Measurements from ENCODE around the gene SLC4A3. TPM values are rescaled to one million over a fixed set of nuclear protein-coding genes. Genes with fewer than 3 reads are reported as not detected.

The SLC4A3 gene, protein sequence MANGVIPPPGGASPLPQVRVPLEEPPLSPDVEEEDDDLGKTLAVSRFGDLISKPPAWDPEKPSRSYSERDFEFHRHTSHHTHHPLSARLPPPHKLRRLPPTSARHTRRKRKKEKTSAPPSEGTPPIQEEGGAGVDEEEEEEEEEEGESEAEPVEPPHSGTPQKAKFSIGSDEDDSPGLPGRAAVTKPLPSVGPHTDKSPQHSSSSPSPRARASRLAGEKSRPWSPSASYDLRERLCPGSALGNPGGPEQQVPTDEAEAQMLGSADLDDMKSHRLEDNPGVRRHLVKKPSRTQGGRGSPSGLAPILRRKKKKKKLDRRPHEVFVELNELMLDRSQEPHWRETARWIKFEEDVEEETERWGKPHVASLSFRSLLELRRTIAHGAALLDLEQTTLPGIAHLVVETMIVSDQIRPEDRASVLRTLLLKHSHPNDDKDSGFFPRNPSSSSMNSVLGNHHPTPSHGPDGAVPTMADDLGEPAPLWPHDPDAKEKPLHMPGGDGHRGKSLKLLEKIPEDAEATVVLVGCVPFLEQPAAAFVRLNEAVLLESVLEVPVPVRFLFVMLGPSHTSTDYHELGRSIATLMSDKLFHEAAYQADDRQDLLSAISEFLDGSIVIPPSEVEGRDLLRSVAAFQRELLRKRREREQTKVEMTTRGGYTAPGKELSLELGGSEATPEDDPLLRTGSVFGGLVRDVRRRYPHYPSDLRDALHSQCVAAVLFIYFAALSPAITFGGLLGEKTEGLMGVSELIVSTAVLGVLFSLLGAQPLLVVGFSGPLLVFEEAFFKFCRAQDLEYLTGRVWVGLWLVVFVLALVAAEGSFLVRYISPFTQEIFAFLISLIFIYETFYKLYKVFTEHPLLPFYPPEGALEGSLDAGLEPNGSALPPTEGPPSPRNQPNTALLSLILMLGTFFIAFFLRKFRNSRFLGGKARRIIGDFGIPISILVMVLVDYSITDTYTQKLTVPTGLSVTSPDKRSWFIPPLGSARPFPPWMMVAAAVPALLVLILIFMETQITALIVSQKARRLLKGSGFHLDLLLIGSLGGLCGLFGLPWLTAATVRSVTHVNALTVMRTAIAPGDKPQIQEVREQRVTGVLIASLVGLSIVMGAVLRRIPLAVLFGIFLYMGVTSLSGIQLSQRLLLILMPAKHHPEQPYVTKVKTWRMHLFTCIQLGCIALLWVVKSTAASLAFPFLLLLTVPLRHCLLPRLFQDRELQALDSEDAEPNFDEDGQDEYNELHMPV
- polyA plus RNA-seq (2013, experiment 1 of 2; ENCODE audit: insufficient read length), result 7.7 TPM
- polyA plus RNA-seq (2013, experiment 2 of 2; ENCODE audit: insufficient read length), result 12.4 TPM

DNA sequence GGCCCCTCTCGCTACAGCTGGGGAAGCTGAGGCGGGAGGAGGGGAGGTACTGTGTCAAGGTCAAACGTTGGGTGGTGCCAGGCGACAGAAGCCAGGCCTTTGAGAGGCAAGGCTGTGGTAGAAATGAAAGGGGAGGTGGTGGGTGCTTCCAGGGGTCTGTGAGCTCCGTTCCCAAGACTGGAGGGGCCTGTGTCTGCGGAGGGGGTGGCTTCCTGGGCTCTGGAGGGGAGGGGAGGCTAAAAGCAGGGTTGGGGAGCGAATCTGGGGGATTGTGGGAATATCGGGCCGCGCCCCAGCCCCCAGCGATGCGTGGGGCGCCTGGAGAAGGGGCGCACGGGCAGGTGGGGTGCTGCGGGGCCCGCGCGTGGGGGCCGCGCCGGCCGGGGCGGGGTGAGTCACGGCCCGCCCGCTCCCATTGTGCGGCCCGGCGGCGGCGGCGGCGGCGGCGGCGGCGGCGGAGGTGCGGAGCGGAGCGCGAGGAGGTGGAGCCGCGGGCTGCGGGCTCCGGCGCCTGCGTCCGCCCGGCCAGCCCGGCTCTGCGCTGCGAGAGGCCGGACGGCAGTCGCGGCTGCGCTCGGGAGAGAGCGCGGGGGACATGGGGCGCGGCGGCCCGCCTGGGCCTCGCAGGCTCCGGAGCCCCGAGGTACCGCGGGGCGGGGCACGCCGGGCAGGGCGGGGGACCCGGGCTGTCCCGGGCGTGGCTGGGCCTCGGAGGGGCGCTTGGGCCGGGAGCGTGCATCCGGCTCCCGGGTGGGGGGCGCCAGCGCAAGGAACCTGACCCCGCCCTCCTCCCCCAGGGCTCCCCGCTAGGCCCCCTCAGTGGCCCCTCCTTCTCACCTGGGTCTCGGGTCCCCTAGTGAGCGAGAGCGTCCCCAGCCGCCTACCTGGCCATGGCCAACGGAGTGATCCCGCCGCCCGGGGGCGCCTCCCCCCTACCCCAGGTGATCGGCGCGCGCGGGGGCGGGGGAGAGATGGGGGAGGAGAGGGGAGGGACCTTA, at the start of gene SLC4A3:
SLC4A3 (plus strand) TSS at position 528 of the 998 bp plus-strand sequence; CDS start at position 891, 363 bp downstream.
- peak; percentile 43 for DNase-seq

DNA sequence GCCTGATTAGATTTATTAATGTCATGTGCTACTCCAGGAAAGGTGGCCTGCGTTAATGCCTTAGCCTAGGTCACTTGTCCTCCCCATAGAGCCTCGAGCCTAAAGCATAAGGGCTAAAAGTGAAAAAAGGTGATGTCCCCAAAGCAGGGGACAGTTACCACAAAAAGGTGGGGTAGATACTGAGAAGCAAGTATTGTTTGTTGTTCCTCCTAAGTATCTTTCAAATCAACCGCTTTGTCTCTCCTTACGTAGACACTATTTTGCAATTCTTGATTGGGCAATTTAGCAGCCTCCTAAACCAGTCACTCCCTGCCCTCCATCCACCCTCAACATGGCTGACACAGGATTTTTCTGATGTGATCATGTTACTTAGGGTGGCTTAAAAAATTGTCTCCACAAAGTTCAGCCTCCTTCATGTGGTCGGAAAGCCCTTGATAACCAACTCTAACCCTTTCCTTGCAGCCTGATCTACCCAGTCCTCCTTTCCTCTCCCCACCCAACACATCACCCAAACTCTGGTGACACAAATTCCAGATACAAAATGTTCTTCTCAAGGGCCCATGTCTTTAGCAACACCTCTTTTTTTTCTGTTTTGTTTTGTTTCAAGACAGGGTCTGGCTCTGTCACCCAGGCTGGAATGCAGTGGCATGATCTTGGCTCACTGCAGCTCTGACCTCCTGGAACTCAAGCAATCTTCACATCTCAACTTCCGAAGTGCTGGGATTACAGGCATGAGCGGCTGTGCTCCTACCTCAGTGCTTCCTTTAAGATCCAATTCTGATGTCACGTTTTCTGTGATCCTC, 48.4 kb upstream of the SLC4A3 start:
- no peak for DNase-seq

DNA sequence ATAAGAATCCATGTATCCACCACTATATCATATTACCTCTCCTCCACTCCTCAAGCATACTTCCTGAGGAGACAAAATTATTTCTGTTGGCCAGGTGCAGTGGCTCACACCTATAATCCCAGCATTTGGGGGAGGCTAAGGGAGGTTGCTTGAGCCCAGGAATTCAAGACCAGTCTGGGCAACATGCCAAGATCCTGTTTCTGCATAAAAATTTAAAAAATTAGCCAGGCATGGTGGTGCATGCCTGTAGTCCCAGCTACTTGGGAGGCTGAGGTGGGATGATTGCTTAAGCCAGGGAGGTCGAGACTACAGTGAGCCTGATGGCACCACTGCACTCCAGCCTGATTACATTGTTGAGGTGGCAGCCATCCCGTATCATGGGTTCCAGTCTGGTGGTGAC, 46.1 kb upstream of the SLC4A3 start:
- no peak for DNase-seq

GRCh38 chr2:219591091-219591490, 36.3 kb upstream of the SLC4A3 start:
- DNase-seq, result no peak

GRCh38 chr2:219592736-219593135, 34.7 kb upstream of the SLC4A3 start:
- no peak for DNase-seq

DNA sequence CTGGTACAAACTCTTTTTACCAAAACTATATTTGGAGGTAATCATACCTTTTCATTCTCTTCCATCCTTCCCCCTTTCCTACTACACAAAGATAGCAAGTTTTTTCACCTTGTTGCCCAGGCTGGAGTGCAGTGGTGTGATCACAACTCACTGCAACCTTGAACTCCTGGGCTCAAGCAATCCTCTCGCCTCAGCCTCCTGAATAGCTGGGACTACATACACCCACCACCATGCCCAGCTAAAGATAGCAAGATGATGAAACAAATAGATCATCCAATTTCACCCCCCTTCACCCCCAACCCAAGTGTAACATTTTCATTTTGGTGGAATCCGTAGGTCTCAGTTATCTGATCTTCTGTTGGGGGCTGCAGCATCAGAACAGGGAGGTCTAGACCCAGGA, 34.3 kb upstream of the SLC4A3 start:
- no peak for DNase-seq

GRCh38 chr2:219595256-219595655, 32.2 kb upstream of the SLC4A3 start:
- peak; percentile 14 for DNase-seq

GRCh38 chr2:219596954-219597551, 30.4 kb upstream of the SLC4A3 start:
- no peak for DNase-seq

DNA sequence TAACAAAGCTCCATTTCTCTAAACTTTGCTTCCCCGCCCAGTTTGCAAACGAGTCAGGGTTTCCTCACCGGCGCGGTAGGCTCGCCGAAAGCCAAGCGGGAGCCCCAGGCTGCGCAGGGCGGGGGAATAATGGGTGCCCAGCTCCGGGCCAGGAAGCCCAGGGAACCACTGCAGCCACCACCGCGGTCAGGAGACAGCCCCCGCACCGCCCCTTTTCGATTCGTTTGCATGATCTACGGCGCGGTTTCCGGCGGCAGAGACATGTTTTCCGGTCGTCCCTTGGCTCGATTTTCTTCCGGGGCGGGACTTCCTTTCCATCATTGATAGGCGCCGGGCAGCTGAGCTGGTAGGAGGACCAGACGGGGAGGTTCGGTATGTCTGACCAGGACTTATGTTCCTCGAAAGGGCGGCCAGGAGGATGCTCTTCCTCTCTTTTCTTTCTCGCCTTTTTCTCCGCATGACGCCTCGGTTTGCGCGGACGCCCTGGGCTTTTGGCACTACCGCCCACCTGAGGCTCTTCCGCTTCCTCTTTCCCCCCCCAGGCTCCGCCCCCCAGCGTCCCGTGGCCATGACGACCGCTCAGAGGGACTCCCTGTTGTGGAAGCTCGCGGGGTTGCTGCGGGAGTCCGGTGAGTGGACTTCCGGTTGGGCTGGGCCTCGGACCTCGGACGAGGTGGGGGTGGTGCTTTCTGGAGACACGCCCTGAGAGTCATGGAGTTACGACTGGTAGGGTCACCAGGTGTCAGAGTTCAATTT, 29.7 kb upstream of the SLC4A3 start, which contains the start of gene STK11IP:
STK11IP (plus strand) TSS at position 306 of the 756 bp plus-strand sequence; CDS start at position 569, 263 bp downstream.
- DNase-seq, result peak; percentile 97

DNA sequence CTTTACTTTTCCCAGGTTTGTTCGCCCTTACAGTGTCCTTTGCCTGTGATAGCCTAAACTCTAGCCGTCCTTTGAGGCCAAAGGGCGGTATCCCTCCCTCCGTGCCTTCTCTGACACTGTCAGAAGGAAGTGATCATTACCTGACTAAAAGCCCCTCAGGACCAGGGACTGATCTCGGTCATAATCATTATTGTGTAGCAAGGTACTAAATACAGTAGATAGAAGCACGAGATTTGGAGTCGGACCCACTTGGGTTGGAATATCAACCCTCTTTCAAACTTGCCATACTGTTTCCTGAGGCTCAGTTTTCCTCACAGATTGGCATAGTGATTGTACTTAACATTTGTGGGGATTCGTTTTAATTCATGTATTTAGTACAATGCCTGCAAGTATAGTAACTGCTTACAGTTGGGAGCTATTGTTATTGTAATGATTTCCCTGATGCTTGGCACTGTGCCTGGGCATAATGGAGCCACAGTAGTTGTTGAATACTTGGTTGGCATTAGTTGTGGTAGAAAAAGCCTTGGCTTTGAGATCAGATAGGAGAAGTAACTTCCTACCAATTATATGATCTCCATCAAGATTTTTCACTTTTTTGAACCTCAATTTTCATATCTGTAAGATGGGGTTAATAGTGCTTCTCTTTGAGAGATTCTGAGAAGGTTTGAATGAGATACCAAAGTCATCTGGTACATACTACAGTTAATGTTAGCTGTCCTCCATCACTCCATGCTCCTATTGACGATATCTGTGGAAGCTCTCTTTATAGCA, 28.9 kb upstream of the SLC4A3 start:
- DNase-seq, result peak; percentile 19

DNA sequence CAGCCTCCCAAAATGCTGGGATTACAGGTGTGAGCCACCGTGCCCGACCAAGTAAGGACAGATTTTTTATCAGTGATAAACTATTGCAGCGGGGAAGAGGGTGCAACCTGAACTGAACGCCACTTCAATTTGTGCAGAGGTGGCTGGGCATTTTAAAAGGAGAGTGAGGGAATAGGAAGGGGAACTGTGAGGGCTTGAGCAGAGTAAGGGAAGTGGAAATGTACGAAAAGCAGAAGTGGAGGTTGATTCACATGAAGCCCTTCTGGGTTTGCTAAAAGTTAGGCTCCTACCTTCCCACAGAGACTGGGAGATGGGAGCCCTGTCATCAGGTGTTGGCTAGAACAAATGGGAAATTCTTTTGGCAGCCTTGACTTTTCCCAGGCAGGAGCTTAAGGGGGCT, 23.7 kb upstream of the SLC4A3 start:
- DNase-seq, result no peak

DNA sequence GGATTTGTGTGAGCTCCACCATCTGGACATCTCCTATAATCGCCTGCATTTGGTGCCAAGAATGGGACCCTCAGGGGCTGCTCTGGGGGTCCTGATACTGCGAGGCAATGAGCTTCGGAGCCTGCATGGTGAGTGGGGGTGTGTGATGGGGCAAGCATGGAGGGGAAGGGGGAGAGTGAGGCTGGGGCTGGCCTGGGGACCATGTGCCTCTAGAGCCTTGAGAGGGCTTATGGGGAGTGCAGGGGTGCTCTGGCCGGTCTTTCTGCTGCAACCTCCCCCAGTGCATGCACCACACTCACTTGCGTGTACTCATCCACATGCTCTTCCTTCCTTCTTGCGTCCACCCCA, 21.8 kb upstream of the SLC4A3 start:
- no peak for DNase-seq

GRCh38 chr2:219607931-219608330, 19.5 kb upstream of the SLC4A3 start:
- DNase-seq, result no peak

GRCh38 chr2:219608399-219608964, 18.9 kb upstream of the SLC4A3 start:
- DNase-seq, result no peak

GRCh38 chr2:219609149-219609750, 18.2 kb upstream of the SLC4A3 start:
- no peak for DNase-seq

DNA sequence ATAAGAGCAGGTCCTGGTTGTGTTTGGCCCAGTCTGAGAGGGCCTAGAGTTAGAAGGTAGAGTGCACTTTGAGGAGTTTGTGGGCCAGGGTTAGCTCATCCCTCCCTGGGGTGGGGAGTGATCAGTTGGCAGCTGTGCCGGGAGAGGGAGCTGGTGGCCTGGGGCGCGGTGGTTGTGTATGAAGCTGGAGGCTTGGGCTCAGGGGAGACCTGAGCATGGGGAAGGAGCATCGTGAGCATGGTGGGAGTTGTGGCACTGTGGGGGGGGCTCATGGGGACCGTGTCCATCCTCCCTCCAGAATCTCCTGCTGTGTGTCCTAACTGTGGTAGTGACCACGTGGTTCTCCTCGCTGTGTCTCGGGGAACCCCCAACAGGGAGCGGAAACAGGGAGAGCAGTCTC, 16.1 kb upstream of the SLC4A3 start:
- DNase-seq, result no peak

DNA sequence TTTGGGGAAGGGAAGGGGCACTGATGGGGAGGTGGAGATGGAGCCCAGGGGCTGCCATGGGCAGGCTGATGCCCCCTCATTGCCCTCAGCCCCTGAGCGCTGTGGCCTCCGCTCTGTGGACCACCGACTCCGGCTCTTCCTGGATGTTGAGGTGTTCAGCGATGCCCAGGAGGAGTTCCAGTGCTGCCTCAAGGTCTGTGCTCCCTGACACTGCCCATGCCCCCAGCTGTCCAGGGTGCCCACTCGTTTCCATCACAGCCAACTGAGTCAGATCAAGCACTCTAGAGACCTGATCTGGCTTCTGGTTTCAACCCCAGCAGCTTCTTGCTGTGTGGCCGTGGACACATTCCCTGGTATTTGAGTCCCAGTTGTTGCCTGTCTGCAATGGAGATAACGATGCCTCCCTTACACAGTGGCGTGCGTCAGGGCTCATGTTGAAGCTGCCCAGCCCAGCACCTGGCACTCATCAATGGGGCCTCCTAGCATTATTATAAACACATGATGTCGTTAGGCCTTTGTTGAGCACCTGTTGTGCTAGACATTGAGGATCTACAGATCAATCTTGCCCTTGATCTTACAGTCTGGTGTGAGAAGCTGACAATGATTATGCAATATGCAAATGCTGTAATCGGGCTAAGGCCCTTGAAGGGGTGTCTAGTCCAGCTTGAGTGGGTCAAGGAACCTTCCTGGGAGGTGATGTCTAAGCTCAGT, 15.4 kb upstream of the SLC4A3 start:
- DNase-seq, result no peak

Measured in fibroblast of skin of back (primary cell).